Measurements from ENCODE around the gene CNN2.

Gene CNN2

GRCh38 chr19:1038978-1039645, 12.7 kb downstream of the CNN2 start:
- Histone ChIP-seq H3K4me2 (ENCODE audit: insufficient read depth, low read length) (peak overlapping the region; percentile 95), H3K4me3 (ENCODE audit: low read depth in 1 of 2, low read length in 2 of 2) (peak overlapping the region in 1 of 2 experiments; percentile 79; a peak in 2 of 4 replicates), H3K79me2 (ENCODE audit: insufficient read depth, low read length) (no peaks in the 10 kb centered on the region), H3K9me3 (ENCODE audit: insufficient read depth, low read length, severe bottlenecking) (no peaks in the 10 kb centered on the region), H4K20me1 (ENCODE audit: insufficient read depth, low read length) (peaks cover 8% of the 10 kb centered on the region; the same call in 1 of the 2 replicates), H3K36me3 (ENCODE audit: insufficient read depth, low read length) (peaks cover 10% of the 10 kb centered on the region), H3K4me1 (ENCODE audit: insufficient read depth, low read length) (peaks cover 48% of the 10 kb centered on the region), H3K27ac (ENCODE audit: low read length) (peak overlapping the region; percentile 51; the same call in 1 of the 2 replicates), H2AFZ (ENCODE audit: low read depth, low read length) (peak overlapping the region; percentile 75), H3K27me3 (ENCODE audit: insufficient read depth, low read length, poor library complexity) (no peaks in the 10 kb centered on the region), H3K9ac (ENCODE audit: low read depth, low read length) (peak overlapping the region; percentile 62)
- DNase-seq = no peak
- no peak for ATAC-seq (ENCODE audit: insufficient read depth, low read depth)
- TF ChIP-seq EZH2 (IDR thresholded peaks at IDR 0.05; ENCODE audit: borderline replicate concordance, low read depth, low read length, severe bottlenecking) = no peak
- no peak for TF ChIP-seq CTCF (IDR thresholded peaks at IDR 0.05; ENCODE audit: borderline replicate concordance, extremely low read depth, low read length, poor library complexity, severe bottlenecking)

- peak; percentile 97 for ATAC-seq (ENCODE audit: insufficient read depth, low read depth)
- no peaks in the 10 kb centered on the region for H3K27me3 ChIP-seq (ENCODE audit: insufficient read depth, low read length, poor library complexity)
- peak; percentile 99 for DNase-seq
- H3K27ac ChIP-seq (ENCODE audit: low read length) = peak within 1 kb of the TSS; percentile 54
- peak within 1 kb of the TSS; percentile 75 for H2AFZ ChIP-seq (ENCODE audit: low read depth, low read length)
- no peaks in the 10 kb centered on the region for H3K79me2 ChIP-seq (ENCODE audit: insufficient read depth, low read length)
- peaks cover 15% of the 10 kb centered on the region for H3K36me3 ChIP-seq (ENCODE audit: insufficient read depth, low read length)
- H4K20me1 ChIP-seq (ENCODE audit: insufficient read depth, low read length) = peaks cover 8% of the 10 kb centered on the region; the same call in 1 of the 2 replicates
- H3K4me2 ChIP-seq (ENCODE audit: insufficient read depth, low read length) = peak within 1 kb of the TSS; percentile 95
- H3K9ac ChIP-seq (ENCODE audit: low read depth, low read length) = peak within 1 kb of the TSS; percentile 62
- peaks cover 48% of the 10 kb centered on the region for H3K4me1 ChIP-seq (ENCODE audit: insufficient read depth, low read length)
- H3K4me3 ChIP-seq (ENCODE audit: low read depth in 1 of 2, low read length in 2 of 2) = peak within 1 kb of the TSS; percentile 39 to 79
- H3K9me3 ChIP-seq (ENCODE audit: insufficient read depth, low read length, severe bottlenecking) = no peaks in the 10 kb centered on the region
- TF ChIP-seq EZH2 (IDR thresholded peaks at IDR 0.05; ENCODE audit: borderline replicate concordance, low read depth, low read length, severe bottlenecking) (no peak), CTCF (IDR thresholded peaks at IDR 0.05; ENCODE audit: borderline replicate concordance, extremely low read depth, low read length, poor library complexity, severe bottlenecking) (peak; percentile 18)
Measured at GRCh38 chr19:1039646-1040475, 13.5 kb downstream of the CNN2 start, which contains the start of gene ABCA7. Gene ABCA7, plus strand, starts transcription at chr19:1040107. Its CDS starts 1,255 bp downstream, at chr19:1041362.

- Histone ChIP-seq H3K9ac (ENCODE audit: low read depth, low read length) (peak overlapping the region; percentile 62), H3K36me3 (ENCODE audit: insufficient read depth, low read length) (peaks cover 16% of the 10 kb centered on the region), H3K4me2 (ENCODE audit: insufficient read depth, low read length) (peak overlapping the region; percentile 95), H3K9me3 (ENCODE audit: insufficient read depth, low read length, severe bottlenecking) (no peaks in the 10 kb centered on the region), H3K79me2 (ENCODE audit: insufficient read depth, low read length) (no peaks in the 10 kb centered on the region), H3K27me3 (ENCODE audit: insufficient read depth, low read length, poor library complexity) (no peaks in the 10 kb centered on the region), H3K27ac (ENCODE audit: low read length) (peak overlapping the region; percentile 54), H2AFZ (ENCODE audit: low read depth, low read length) (peak overlapping the region; percentile 74), H3K4me3 (ENCODE audit: low read depth in 1 of 2, low read length in 2 of 2) (peak overlapping the region; percentile 39 to 79), H4K20me1 (ENCODE audit: insufficient read depth, low read length) (peaks cover 8% of the 10 kb centered on the region; the same call in 1 of the 2 replicates), H3K4me1 (ENCODE audit: insufficient read depth, low read length) (peaks cover 48% of the 10 kb centered on the region)
- no peak for TF ChIP-seq EZH2 (IDR thresholded peaks at IDR 0.05; ENCODE audit: borderline replicate concordance, low read depth, low read length, severe bottlenecking)
- no peak for TF ChIP-seq CTCF (IDR thresholded peaks at IDR 0.05; ENCODE audit: borderline replicate concordance, extremely low read depth, low read length, poor library complexity, severe bottlenecking)
- DNase-seq (peak; percentile 92), ATAC-seq (ENCODE audit: insufficient read depth, low read depth) (peak; percentile 71)
Measured at GRCh38 chr19:1040476-1041271, 14.3 kb downstream of the CNN2 start.

All from DND-41 (cell line).